ENCODE data around the gene FAM120B. TPM values are rescaled to one million over a fixed set of nuclear protein-coding genes. Genes with fewer than 3 reads are reported as not detected.
"Not testable (repeated sequence)": the region's sequence is repeated elsewhere in the genome, so short reads cannot be mapped to it uniquely, and the experiment has no call there.

The FAM120B gene
- total RNA-seq, 1 donor from 2014 or later: 19.7 TPM

DNA sequence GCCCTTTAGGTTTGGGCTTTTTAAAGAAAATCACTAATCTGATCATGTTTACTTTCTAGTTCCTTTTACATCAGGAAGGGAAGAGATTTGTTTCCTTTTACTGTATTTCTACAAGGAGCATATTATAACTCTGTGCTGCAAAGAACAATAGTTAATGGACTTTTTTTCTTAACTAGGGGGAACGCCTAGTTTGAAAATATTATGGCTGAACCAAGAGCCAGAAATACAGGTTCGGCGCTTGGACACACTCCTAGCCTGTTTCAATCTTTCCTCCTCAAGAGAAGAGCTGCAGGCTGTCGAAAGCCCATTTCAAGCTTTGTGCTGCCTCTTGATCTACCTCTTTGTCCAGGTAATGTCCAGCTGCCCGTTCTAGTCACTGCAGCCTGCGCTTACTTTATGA is 41.4 kb downstream of the FAM120B start:
- TF ChIP-seq, protein P1, sequence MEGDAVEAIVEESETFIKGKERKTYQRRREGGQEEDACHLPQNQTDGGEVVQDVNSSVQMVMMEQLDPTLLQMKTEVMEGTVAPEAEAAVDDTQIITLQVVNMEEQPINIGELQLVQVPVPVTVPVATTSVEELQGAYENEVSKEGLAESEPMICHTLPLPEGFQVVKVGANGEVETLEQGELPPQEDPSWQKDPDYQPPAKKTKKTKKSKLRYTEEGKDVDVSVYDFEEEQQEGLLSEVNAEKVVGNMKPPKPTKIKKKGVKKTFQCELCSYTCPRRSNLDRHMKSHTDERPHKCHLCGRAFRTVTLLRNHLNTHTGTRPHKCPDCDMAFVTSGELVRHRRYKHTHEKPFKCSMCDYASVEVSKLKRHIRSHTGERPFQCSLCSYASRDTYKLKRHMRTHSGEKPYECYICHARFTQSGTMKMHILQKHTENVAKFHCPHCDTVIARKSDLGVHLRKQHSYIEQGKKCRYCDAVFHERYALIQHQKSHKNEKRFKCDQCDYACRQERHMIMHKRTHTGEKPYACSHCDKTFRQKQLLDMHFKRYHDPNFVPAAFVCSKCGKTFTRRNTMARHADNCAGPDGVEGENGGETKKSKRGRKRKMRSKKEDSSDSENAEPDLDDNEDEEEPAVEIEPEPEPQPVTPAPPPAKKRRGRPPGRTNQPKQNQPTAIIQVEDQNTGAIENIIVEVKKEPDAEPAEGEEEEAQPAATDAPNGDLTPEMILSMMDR (IDR thresholded peaks at IDR 0.05): no peak
- TF ChIP-seq EZH2phosphoT487 (IDR thresholded peaks at IDR 0.05) (no peak), EZH2 (IDR thresholded peaks at IDR 0.05) (no peak)
- Histone ChIP-seq H4K20me1 (ENCODE audit: low read depth) (no peaks in the 10 kb centered on the region), H3K9ac (no peak overlapping the region), H3K36me3 (peaks cover 9% of the 10 kb centered on the region), H3F3A (ENCODE audit: low read depth) (no peaks in the 10 kb centered on the region), H3K9me3 (ENCODE audit: low read depth) (peaks cover 4% of the 10 kb centered on the region), H3K4me3 (no peak overlapping the region), H3K27ac (no peak overlapping the region), H3K79me2 (ENCODE audit: low read depth) (no peaks in the 10 kb centered on the region), H3K27me3 (no peaks in the 10 kb centered on the region), H3K4me1 (no peaks in the 10 kb centered on the region), H2AFZ (replicated peaks) (no peak overlapping the region), H3K4me2 (no peak overlapping the region)
- Mint-ChIP-seq H3K4me3 (no peak overlapping the region), H3K4me1 (peaks cover 17% of the 10 kb centered on the region), H3K27ac (no peak overlapping the region), H3K36me3 (peaks cover 72% of the 10 kb centered on the region), H3K27me3 (ENCODE audit: insufficient read depth, low read depth) (peaks cover 2% of the 10 kb centered on the region), H3K9me3 (peaks cover 30% of the 10 kb centered on the region)
- DNase-seq (ENCODE audit: low spot score): no peak

DNA sequence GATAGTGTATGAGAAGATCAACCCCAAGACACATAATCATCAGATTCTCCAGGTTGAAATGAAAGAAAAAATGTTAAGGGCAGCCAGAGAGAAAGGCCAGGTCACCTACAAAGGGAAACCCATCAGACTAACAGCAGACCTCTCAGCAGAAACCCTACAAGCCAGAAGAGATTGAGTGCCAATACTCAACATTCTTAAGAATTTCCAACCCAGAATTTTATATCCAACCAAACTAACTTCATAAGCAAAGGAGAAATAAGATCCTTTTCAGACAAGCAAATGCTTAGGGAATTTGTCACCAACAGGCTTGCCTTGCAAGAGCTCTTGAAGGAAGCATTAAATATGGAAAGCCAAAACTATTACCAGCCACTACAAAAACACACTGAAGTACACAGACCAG is 44.9 kb downstream of the FAM120B start:
- not testable (repeated sequence) for H3K4me2 ChIP-seq; H4K20me1 ChIP-seq (ENCODE audit: low read depth); H3K4me1 ChIP-seq; H3F3A ChIP-seq (ENCODE audit: low read depth); H3K27me3 ChIP-seq; H3K4me3 Mint-ChIP-seq; H3K36me3 ChIP-seq; H3K79me2 ChIP-seq (ENCODE audit: low read depth); H2AFZ ChIP-seq (replicated peaks); H3K27me3 Mint-ChIP-seq (ENCODE audit: insufficient read depth, low read depth); H3K9me3 ChIP-seq (ENCODE audit: low read depth); H3K27ac Mint-ChIP-seq; H3K27ac ChIP-seq; DNase-seq (ENCODE audit: low spot score); H3K4me3 ChIP-seq; H3K4me1 Mint-ChIP-seq; H3K9ac ChIP-seq
- H3K36me3 Mint-ChIP-seq: peaks cover 63% of the 10 kb centered on the region
- H3K9me3 Mint-ChIP-seq: peaks cover 45% of the 10 kb centered on the region

DNA sequence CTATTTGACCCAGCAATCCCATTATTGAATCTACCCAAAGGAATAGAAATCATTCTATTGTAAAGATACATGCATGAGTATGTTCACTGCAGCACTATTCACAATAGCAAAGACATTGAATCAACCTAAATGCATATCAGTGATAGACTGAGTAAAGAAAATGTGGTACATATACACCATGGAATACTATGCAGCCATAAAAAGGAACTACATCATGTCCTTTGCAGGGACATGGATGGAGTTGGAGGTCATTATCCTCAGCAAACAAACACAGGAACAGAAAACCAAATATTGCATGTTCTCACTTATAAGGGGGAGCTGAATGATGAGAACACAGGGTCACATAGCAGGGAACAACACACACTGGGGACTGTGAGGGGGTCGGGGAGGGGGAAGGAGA is 48.6 kb downstream of the FAM120B start:
- not testable (repeated sequence) for H3K36me3 ChIP-seq; H2AFZ ChIP-seq (replicated peaks); H3K9ac ChIP-seq; H3K4me2 ChIP-seq; H3K4me3 Mint-ChIP-seq; H4K20me1 ChIP-seq (ENCODE audit: low read depth); H3F3A ChIP-seq (ENCODE audit: low read depth); H3K27ac ChIP-seq; H3K27me3 Mint-ChIP-seq (ENCODE audit: insufficient read depth, low read depth); DNase-seq (ENCODE audit: low spot score); H3K9me3 ChIP-seq (ENCODE audit: low read depth); H3K27me3 ChIP-seq; H3K4me3 ChIP-seq; H3K4me1 ChIP-seq; H3K79me2 ChIP-seq (ENCODE audit: low read depth); H3K27ac Mint-ChIP-seq; H3K4me1 Mint-ChIP-seq
- H3K36me3 Mint-ChIP-seq: peaks cover 49% of the 10 kb centered on the region
- H3K9me3 Mint-ChIP-seq: peaks cover 41% of the 10 kb centered on the region

DNA sequence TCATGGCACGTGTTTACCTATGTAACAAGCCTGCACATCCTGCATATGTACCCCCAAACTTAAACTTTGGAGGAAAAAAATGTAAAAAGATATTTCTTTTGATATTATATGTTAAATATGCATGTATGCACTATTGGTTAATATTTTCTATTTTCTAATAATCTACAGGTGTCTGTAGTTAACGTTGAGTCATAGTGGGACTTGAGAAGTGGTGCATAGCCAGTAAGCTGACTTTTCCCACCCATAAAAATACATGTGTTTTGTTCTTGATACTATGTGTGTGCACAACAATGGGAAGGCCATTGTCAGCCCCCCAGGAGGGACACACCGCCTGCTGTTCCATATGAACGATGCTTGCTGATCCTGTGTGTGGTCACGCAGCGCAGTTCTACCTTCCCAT is 49.1 kb downstream of the FAM120B start:
- Histone ChIP-seq H3K9me3 (ENCODE audit: low read depth) (peaks cover 4% of the 10 kb centered on the region), H3K79me2 (ENCODE audit: low read depth) (no peaks in the 10 kb centered on the region), H3K4me2 (no peak overlapping the region), H3K36me3 (peaks cover 4% of the 10 kb centered on the region), H3K4me3 (no peak overlapping the region), H3K27me3 (no peaks in the 10 kb centered on the region), H2AFZ (replicated peaks) (no peak overlapping the region), H3F3A (ENCODE audit: low read depth) (no peaks in the 10 kb centered on the region), H3K27ac (no peak overlapping the region), H4K20me1 (ENCODE audit: low read depth) (no peaks in the 10 kb centered on the region), H3K4me1 (no peaks in the 10 kb centered on the region), H3K9ac (no peak overlapping the region)
- H3K4me3 Mint-ChIP-seq: no peak overlapping the region
- H3K4me1 Mint-ChIP-seq: no peaks in the 10 kb centered on the region
- H3K36me3 Mint-ChIP-seq: peaks cover 46% of the 10 kb centered on the region
- no peak for TF ChIP-seq EZH2phosphoT487 (IDR thresholded peaks at IDR 0.05)
- TF ChIP-seq, protein P1 (IDR thresholded peaks at IDR 0.05): no peak
- no peak for TF ChIP-seq EZH2 (IDR thresholded peaks at IDR 0.05)
- H3K9me3 Mint-ChIP-seq: peaks cover 39% of the 10 kb centered on the region
- H3K27me3 Mint-ChIP-seq (ENCODE audit: insufficient read depth, low read depth): no peaks in the 10 kb centered on the region
- DNase-seq (ENCODE audit: low spot score): no peak
- H3K27ac Mint-ChIP-seq: no peak overlapping the region
